ENCODE measurements around the gene MYO1E.
"Not testable (repeated sequence)": the region's sequence is repeated elsewhere in the genome, so short reads cannot be mapped to it uniquely, and the experiment has no call there.

Gene MYO1E

DNA sequence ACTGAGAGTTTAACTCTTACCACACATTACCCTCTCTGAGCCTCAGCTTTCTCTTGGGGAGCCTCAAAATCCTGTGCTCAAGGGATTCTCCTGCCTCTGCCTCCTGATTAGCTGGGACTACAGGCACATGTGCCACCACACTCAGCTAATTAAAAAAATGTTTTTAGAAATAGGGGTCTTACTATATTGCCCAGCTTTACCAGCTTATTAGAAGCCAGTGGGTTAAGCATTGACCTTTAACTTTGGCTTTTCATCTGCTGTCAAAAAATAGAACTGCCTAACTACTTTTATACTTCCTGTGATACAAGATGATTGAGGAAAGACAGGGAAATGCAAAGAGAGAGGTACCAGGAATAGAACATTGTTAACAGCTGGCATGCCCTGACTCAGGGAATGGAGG is 27.3 kb downstream of the MYO1E start:
- H3K4me3 ChIP-seq = no peak overlapping the region
- no peaks in the 10 kb centered on the region for H3K36me3 ChIP-seq
- H3K27me3 ChIP-seq = no peaks in the 10 kb centered on the region
- no peak for DNase-seq
- no peaks in the 10 kb centered on the region for H3K9me3 ChIP-seq
- H3K4me1 ChIP-seq = peaks cover 0 to 63% (median 24%) of the 10 kb centered on the region in 4 donors
- H3K27ac ChIP-seq = no peak overlapping the region
- intact Hi-C loops (cut with DNase I; ENCODE audit: low total_unique reads) = no loop called here
- no peak for TF ChIP-seq CTCF (IDR thresholded peaks at IDR 0.05)

DNA sequence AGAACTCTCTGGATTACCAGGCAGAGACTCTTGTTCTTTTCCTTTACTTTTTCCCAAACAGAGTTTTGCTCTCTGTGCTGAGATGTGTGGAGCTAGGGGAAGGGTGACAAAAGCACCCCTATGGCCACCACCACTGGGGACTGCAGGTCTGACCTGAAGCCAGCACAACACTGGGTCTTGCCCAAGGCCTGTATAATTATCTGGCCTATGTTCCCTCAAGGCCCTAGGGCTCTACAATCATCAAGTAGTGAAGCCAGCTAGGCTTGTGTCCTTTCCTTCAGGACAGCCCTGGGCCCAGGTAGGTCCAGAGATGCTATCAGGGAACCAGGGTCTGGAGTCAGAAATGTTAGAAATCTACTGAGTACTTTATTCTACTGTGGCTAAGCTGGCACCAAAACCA is 28.4 kb downstream of the MYO1E start:
- Histone ChIP-seq H3K4me3 (no peak overlapping the region), H3K9me3 (no peaks in the 10 kb centered on the region), H3K27me3 (no peaks in the 10 kb centered on the region), H3K4me1 (peaks cover 0 to 63% (median 23%) of the 10 kb centered on the region in 4 donors), H3K36me3 (no peaks in the 10 kb centered on the region), H3K27ac (no peak overlapping the region)
- no peak for TF ChIP-seq CTCF (IDR thresholded peaks at IDR 0.05)
- DNase-seq = no peak
- intact Hi-C loops (cut with DNase I; ENCODE audit: low total_unique reads) = no loop called here

GRCh38 chr15:59340325-59340724 is 32.3 kb downstream of the MYO1E start:
- Histone ChIP-seq H3K9me3 (no peaks in the 10 kb centered on the region), H3K27me3 (no peaks in the 10 kb centered on the region), H3K36me3 (no peaks in the 10 kb centered on the region), H3K4me1 (peaks cover 0 to 59% (median 23%) of the 10 kb centered on the region in 4 donors), H3K4me3 (no peak overlapping the region), H3K27ac (peak overlapping the region; percentile 37 to 59)
- TF ChIP-seq CTCF (IDR thresholded peaks at IDR 0.05) = no peak
- intact Hi-C loops (cut with DNase I; ENCODE audit: low total_unique reads) = no loop called here
- no peak for DNase-seq

DNA sequence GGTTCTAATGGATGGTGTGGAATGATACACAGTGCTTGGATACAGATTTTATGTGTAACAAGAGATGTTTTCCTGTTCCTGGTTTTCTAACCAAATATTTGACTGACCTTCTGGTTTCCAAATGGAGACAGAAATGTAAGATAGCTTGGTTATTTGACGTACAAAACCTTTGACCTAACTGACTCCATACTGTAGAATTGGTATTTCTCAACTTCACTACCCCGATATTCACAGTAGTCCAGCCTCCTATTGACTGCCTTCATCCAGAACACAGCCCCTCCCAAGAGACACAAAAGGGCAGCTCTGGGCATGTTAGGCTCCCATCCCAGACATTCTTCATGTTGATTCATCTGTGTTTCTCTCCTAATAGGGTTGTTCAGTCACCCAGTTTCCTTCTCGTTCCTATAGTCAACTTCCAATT is 33.4 kb downstream of the MYO1E start:
- TF ChIP-seq CTCF (IDR thresholded peaks at IDR 0.05) = no peak
- H3K9me3 ChIP-seq = no peaks in the 10 kb centered on the region
- peak overlapping the region; percentile 37 to 59 for H3K27ac ChIP-seq
- H3K27me3 ChIP-seq = no peaks in the 10 kb centered on the region
- H3K36me3 ChIP-seq = no peaks in the 10 kb centered on the region
- no peak overlapping the region for H3K4me3 ChIP-seq
- DNase-seq = no peak
- intact Hi-C loops (cut with DNase I; ENCODE audit: low total_unique reads) = no loop called here
- H3K4me1 ChIP-seq = peaks cover 0 to 59% (median 20%) of the 10 kb centered on the region in 4 donors

DNA sequence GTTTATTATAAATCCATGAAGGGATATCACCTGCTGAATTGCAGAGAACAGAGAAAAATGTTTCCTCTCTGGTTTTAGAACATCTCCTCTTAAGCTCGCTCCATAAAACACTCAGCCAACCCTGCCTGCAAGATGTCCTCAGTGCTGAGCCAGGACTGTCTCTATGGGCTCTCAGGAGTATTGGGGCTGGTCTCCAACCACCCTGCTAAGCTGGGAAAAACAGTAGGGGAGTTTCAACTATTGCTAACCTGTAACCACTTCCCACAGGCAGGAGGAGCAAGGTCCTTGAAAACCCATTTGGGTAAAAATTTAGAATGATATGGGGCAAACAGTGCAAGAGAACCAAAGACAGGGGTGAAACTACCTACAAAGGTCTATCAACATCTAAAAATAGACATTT is 34.3 kb downstream of the MYO1E start:
- Histone ChIP-seq H3K27ac (peak overlapping the region in 1 of 2 donors; percentile 37), H3K27me3 (no peaks in the 10 kb centered on the region), H3K4me1 (peaks cover 0 to 57% (median 22%) of the 10 kb centered on the region in 4 donors), H3K36me3 (no peaks in the 10 kb centered on the region), H3K9me3 (no peaks in the 10 kb centered on the region), H3K4me3 (no peak overlapping the region)
- intact Hi-C loops (cut with DNase I; ENCODE audit: low total_unique reads) = no loop called here
- DNase-seq = no peak
- no peak for TF ChIP-seq CTCF (IDR thresholded peaks at IDR 0.05)

DNA sequence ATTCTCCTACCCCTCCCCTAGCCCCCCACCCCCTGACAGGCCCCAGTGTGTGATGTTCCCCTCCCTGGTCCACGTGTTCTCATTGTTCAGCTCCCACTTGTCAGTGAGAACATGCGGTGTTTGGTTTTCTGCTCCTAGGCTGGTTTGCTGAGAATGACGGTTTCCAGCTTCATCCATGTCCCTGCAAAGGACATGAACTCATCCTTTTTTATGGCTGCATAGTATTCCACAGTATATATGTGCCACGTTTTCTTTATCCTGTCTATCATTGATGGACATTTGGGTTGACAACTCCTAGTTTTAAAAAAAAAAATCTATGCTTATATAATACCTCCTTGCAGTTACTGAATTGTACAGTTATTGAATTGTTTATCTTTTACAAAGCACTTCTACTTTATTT is 35.9 kb downstream of the MYO1E start:
- H3K4me1 ChIP-seq = peaks cover 0 to 60% (median 22%) of the 10 kb centered on the region in 4 donors
- DNase-seq; H3K27me3 ChIP-seq; intact Hi-C loops (cut with DNase I; ENCODE audit: low total_unique reads); H3K36me3 ChIP-seq; H3K27ac ChIP-seq; H3K4me3 ChIP-seq; H3K9me3 ChIP-seq: not testable (repeated sequence)
